HepG2 (cell line): ENCODE data around the gene PRR11. TPM values are rescaled to one million over a fixed set of nuclear protein-coding genes. Genes with fewer than 3 reads are reported as not detected.

Experiments used
- ETV6 ChIP-seq: sonication (generic); formaldehyde crosslinking; conservative IDR thresholded peaks from 2 replicates; pipeline ENCODE4 v1.4.0; 2020; ENCODE audit warnings: missing genetic modification reagents
- HOMEZ ChIP-seq: IDR thresholded peaks from 2 replicates; pipeline ENCODE4 v1.6.1; 2016; ENCODE audit warnings: low read depth
- MBD4 ChIP-seq: IDR thresholded peaks from 2 replicates; pipeline ENCODE4 v1.6.1; 2012; ENCODE audit warnings: low read length, inconsistent platforms, borderline replicate concordance
- MEIS2 ChIP-seq: sonication (generic); formaldehyde crosslinking; IDR thresholded peaks from 2 replicates; pipeline ENCODE4 v1.9.0; 2021; ENCODE audit warnings: mild to moderate bottlenecking, missing genetic modification reagents
- RARA ChIP-seq: IDR thresholded peaks from 2 replicates; pipeline ENCODE4 v1.6.1; 2016; ENCODE audit warnings: missing genetic modification reagents, missing compliant biosample characterization
- SMARCE1 ChIP-seq: fragments of 450-650 bp; IDR thresholded peaks from 2 replicates; pipeline ENCODE4 v1.6.1; 2017; ENCODE audit warnings: borderline replicate concordance
- THAP9 ChIP-seq: sonication (generic); formaldehyde crosslinking; IDR thresholded peaks from 2 replicates; pipeline ENCODE4; 2020; ENCODE audit warnings: missing genetic modification reagents, mild to moderate bottlenecking, borderline replicate concordance
- ZMYM2 ChIP-seq: sonication (generic); formaldehyde crosslinking; IDR thresholded peaks from 2 replicates; pipeline ENCODE4 v1.8.0; 2022; ENCODE audit warnings: mild to moderate bottlenecking, missing genetic modification reagents
- ZNF292 ChIP-seq: sonication (generic); formaldehyde crosslinking; IDR thresholded peaks from 2 replicates; pipeline ENCODE4 v1.8.1; 2022; ENCODE audit warnings: mild to moderate bottlenecking, low read depth, missing genetic modification reagents, borderline replicate concordance
- ZNF562 ChIP-seq: sonication (generic); formaldehyde crosslinking; IDR thresholded peaks from 2 replicates; pipeline ENCODE4 v1.8.0; 2022; ENCODE audit warnings: missing genetic modification reagents, borderline replicate concordance
- ZNF572 ChIP-seq: sonication (generic); formaldehyde crosslinking; IDR thresholded peaks from 2 replicates; pipeline ENCODE4 v1.5.1; 2020; ENCODE audit warnings: mild to moderate bottlenecking, missing genetic modification reagents
- ZNF7 ChIP-seq: IDR thresholded peaks from 2 replicates; pipeline ENCODE4 v1.6.1; 2016; ENCODE audit warnings: missing biosample characterization, missing genetic modification reagents
- ZSCAN21 ChIP-seq: sonication (generic); formaldehyde crosslinking; IDR thresholded peaks from 2 replicates; pipeline ENCODE4 v1.8.0; 2022; ENCODE audit warnings: mild to moderate bottlenecking, missing genetic modification reagents, moderate library complexity, borderline replicate concordance
- ZSCAN9 ChIP-seq: IDR thresholded peaks from 2 replicates; pipeline ENCODE4 v1.6.1; 2016; ENCODE audit warnings: borderline replicate concordance
- polyA plus RNA-seq, 8 experiments: library from polyadenylated mRNA; depleted of rRNA in 3 of 8; stranded (reverse) in 7 of 8; unstranded in 1 of 8; fragments of >200 nt; fragmentation: Illumina TruSeq in 4 of 8; extraction: Trizol in 4 of 8; gene quantifications; 2 replicates each; pipeline versions ENCODE4 v1.2.1 to v1.2.3, GENCODE V29; 2011 to 2016; ENCODE audit warnings: low read depth in 4 of 8, missing spikeins in 1 of 8, mixed read lengths in 1 of 8; ENCODE audit not compliant: insufficient read depth in 1 of 8
- total RNA-seq, 5 experiments: library from RNA; depleted of rRNA; stranded (reverse); fragments of >200 nt; fragmentation: Illumina TruSeq; extraction: Trizol; gene quantifications; 2 replicates each; pipeline ENCODE4 v1.2.3, GENCODE V29; 2016; ENCODE audit warnings: low read depth in 1 of 5
- TF ChIP-seq, protein P1 (sequence below): sonication (generic); formaldehyde crosslinking; IDR thresholded peaks from 2 replicates; pipeline ENCODE4 v1.5.1; 2020; ENCODE audit warnings: mild to moderate bottlenecking, missing genetic modification reagents, moderate library complexity
- TF ChIP-seq, protein P2 (sequence below): sonication (generic); formaldehyde crosslinking; IDR thresholded peaks from 2 replicates; pipeline ENCODE4 v1.4.0; 2020; ENCODE audit warnings: mild to moderate bottlenecking, low read depth, missing genetic modification reagents

Gene PRR11
- total and polyA plus RNA-seq, 2 of the 13 experiments (the other 11 are each of a cell fraction or from before 2014, with no cell fraction given) = 35.7 to 39.2 TPM

DNA sequence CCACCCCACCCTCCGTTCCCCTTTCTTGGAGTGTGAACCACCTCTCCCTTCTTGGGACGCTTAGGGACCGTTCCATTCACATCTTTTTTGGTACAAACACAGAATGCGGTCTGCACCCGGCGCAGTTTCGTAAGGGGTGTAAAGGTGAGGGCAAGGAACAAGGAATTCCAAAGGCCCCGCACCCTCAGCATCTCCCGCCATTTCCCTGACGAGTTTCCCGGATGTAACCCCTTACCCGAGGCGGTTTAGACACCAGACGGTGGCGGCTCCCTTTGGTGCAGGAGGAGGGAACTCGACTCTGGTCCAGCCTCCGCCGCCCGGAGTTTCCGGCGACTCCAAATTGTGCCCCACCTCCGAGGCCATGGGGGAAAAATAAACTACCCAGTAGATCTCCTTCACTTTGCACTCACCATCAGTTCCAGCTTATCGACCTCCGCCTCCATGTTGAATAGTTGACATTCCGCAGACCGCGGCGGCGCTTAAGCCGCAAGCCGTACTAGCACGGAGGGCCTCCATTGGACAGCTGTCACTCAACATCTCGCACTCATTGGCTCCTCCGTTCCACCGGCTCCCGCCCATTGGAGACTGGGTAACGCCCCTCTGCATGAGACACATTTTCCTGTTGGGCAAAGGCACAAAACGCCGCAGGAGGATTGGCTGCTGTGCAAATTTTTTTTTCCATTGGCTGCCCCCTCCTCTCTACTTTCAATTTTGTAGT, 666 bp upstream of the PRR11 start, which contains the start of gene SKA2 (continued):
- no peak for TF ChIP-seq ZSCAN21 (CRISPR knock-in tag)
- no peak for TF ChIP-seq ZNF562 (CRISPR knock-in tag)
- TF ChIP-seq RARA (CRISPR knock-in tag) = no peak
- TF ChIP-seq SMARCE1 = no peak
- no peak for TF ChIP-seq ZNF292 (CRISPR knock-in tag)
- 0 out of 2 replicates have a peak, but pooled peaks have one; percentile 15 for TF ChIP-seq ETV6 (CRISPR knock-in tag)
- no peak for TF ChIP-seq MBD4
- TF ChIP-seq, protein P1, sequence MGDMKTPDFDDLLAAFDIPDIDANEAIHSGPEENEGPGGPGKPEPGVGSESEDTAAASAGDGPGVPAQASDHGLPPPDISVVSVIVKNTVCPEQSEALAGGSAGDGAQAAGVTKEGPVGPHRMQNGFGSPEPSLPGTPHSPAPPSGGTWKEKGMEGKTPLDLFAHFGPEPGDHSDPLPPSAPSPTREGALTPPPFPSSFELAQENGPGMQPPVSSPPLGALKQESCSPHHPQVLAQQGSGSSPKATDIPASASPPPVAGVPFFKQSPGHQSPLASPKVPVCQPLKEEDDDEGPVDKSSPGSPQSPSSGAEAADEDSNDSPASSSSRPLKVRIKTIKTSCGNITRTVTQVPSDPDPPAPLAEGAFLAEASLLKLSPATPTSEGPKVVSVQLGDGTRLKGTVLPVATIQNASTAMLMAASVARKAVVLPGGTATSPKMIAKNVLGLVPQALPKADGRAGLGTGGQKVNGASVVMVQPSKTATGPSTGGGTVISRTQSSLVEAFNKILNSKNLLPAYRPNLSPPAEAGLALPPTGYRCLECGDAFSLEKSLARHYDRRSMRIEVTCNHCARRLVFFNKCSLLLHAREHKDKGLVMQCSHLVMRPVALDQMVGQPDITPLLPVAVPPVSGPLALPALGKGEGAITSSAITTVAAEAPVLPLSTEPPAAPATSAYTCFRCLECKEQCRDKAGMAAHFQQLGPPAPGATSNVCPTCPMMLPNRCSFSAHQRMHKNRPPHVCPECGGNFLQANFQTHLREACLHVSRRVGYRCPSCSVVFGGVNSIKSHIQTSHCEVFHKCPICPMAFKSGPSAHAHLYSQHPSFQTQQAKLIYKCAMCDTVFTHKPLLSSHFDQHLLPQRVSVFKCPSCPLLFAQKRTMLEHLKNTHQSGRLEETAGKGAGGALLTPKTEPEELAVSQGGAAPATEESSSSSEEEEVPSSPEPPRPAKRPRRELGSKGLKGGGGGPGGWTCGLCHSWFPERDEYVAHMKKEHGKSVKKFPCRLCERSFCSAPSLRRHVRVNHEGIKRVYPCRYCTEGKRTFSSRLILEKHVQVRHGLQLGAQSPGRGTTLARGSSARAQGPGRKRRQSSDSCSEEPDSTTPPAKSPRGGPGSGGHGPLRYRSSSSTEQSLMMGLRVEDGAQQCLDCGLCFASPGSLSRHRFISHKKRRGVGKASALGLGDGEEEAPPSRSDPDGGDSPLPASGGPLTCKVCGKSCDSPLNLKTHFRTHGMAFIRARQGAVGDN = peak; percentile 93
- peak; percentile 68; the same call in 1 of the 2 replicates for TF ChIP-seq THAP9 (CRISPR knock-in tag)
- TF ChIP-seq ZNF7 (CRISPR knock-in tag) = no peak
- peak; percentile 70 for TF ChIP-seq HOMEZ (CRISPR knock-in tag)
- TF ChIP-seq ZSCAN9 (CRISPR knock-in tag) = peak; percentile 13; the same call in 1 of the 2 replicates
- TF ChIP-seq MEIS2 (CRISPR knock-in tag) = peak; percentile 74; the same call in 1 of the 2 replicates
- no peak for TF ChIP-seq ZNF572 (CRISPR knock-in tag)
- TF ChIP-seq, protein P2, sequence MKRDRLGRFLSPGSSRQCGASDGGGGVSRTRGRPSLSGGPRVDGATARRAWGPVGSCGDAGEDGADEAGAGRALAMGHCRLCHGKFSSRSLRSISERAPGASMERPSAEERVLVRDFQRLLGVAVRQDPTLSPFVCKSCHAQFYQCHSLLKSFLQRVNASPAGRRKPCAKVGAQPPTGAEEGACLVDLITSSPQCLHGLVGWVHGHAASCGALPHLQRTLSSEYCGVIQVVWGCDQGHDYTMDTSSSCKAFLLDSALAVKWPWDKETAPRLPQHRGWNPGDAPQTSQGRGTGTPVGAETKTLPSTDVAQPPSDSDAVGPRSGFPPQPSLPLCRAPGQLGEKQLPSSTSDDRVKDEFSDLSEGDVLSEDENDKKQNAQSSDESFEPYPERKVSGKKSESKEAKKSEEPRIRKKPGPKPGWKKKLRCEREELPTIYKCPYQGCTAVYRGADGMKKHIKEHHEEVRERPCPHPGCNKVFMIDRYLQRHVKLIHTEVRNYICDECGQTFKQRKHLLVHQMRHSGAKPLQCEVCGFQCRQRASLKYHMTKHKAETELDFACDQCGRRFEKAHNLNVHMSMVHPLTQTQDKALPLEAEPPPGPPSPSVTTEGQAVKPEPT (CRISPR knock-in tag) = no peak
- TF ChIP-seq ZMYM2 (CRISPR knock-in tag) = no peak; the same call in 1 of the 2 replicates
